ENCODE results near the gene RUFY1.

RUFY1 gene

GRCh38 chr5:179504191-179504590 is 46.2 kb upstream of the RUFY1 start:
- H2AFZ ChIP-seq (ENCODE audit: low read length): peak overlapping the region; percentile 27
- peaks cover 0 to 2% of the 10 kb centered on the region in 2 donors for H3K4me1 ChIP-seq (ENCODE audit: control insufficient read depth in 2 of 2, insufficient read depth in 1 of 2, low read depth in 1 of 2, low read length in 2 of 2)
- H4K8ac ChIP-seq (ENCODE audit: low read depth, low read length): no peak overlapping the region
- H3K9me3 ChIP-seq (replicated peaks in 1 of 2; ENCODE audit: control insufficient read depth in 2 of 2, insufficient read depth in 1 of 2, low read depth in 1 of 2, low read length in 2 of 2): no peaks in the 10 kb centered on the region
- H2BK15ac ChIP-seq (ENCODE audit: low read length): no peak overlapping the region
- H2BK5ac ChIP-seq (ENCODE audit: low read length): no peak overlapping the region
- H3K18ac ChIP-seq (ENCODE audit: low read length): no peak overlapping the region
- no peaks in the 10 kb centered on the region for H3K36me3 ChIP-seq (replicated peaks in 1 of 2; ENCODE audit: control insufficient read depth in 2 of 2, insufficient read depth in 2 of 2, low read length in 2 of 2)
- H3K23ac ChIP-seq (ENCODE audit: low read depth, low read length, poor library complexity): no peak overlapping the region
- H3K4me2 ChIP-seq (ENCODE audit: insufficient read depth, low read length, poor library complexity, severe bottlenecking): no peak overlapping the region
- H2BK120ac ChIP-seq (ENCODE audit: low read depth, low read length): no peak overlapping the region
- WGBS, 2 donors (ENCODE audit: extremely low coverage in 2 of 2, insufficient read length in 2 of 2, insufficient replicate concordance in 1 of 2): no CpG with 5 or more reads among the region's 7 CpGs
- H3K4ac ChIP-seq (ENCODE audit: low read length): no peak overlapping the region
- no peak overlapping the region for H4K91ac ChIP-seq (ENCODE audit: low read depth, low read length, poor library complexity)
- H3K4me3 ChIP-seq (ENCODE audit: low read length in 2 of 2): no peak overlapping the region
- no peaks in the 10 kb centered on the region for H3K27me3 ChIP-seq (ENCODE audit: control insufficient read depth in 3 of 3, insufficient read depth in 3 of 3, low read depth in 1 of 3, low read length in 3 of 3)
- H3K9ac ChIP-seq (ENCODE audit: low read depth, low read length, poor library complexity): no peak overlapping the region
- H3K79me1 ChIP-seq (ENCODE audit: low read depth, low read length): no peaks in the 10 kb centered on the region
- no peak overlapping the region for H2BK12ac ChIP-seq (ENCODE audit: low read length)
- H3K14ac ChIP-seq (ENCODE audit: low read length): no peak overlapping the region
- DNase-seq (ENCODE audit: low spot score): no peak
- no peak overlapping the region for H3K27ac ChIP-seq (replicated peaks; ENCODE audit: low read length)
- H2AK5ac ChIP-seq (ENCODE audit: low read depth, low read length): no peak overlapping the region

GRCh38 chr5:179504600-179505396 is 45.6 kb upstream of the RUFY1 start:
- no peak overlapping the region for H3K27ac ChIP-seq (replicated peaks; ENCODE audit: low read length)
- no peaks in the 10 kb centered on the region for H3K27me3 ChIP-seq (ENCODE audit: control insufficient read depth in 3 of 3, insufficient read depth in 3 of 3, low read depth in 1 of 3, low read length in 3 of 3)
- no peak overlapping the region for H3K14ac ChIP-seq (ENCODE audit: low read length)
- no peak overlapping the region for H3K4ac ChIP-seq (ENCODE audit: low read length)
- H3K4me3 ChIP-seq (ENCODE audit: low read length in 2 of 2): no peak overlapping the region
- H3K18ac ChIP-seq (ENCODE audit: low read length): no peak overlapping the region
- H2AFZ ChIP-seq (ENCODE audit: low read length): peak overlapping the region; percentile 27
- H3K4me1 ChIP-seq (ENCODE audit: control insufficient read depth in 2 of 2, insufficient read depth in 1 of 2, low read depth in 1 of 2, low read length in 2 of 2): peaks cover 0 to 3% of the 10 kb centered on the region in 2 donors
- H3K4me2 ChIP-seq (ENCODE audit: insufficient read depth, low read length, poor library complexity, severe bottlenecking): no peak overlapping the region
- no peak overlapping the region for H4K91ac ChIP-seq (ENCODE audit: low read depth, low read length, poor library complexity)
- H2BK12ac ChIP-seq (ENCODE audit: low read length): no peak overlapping the region
- no peak overlapping the region for H2BK5ac ChIP-seq (ENCODE audit: low read length)
- no peak overlapping the region for H2BK15ac ChIP-seq (ENCODE audit: low read length)
- no CpG with 5 or more reads among the region's 17 CpGs for WGBS, 2 donors (ENCODE audit: extremely low coverage in 2 of 2, insufficient read length in 2 of 2, insufficient replicate concordance in 1 of 2)
- H2AK5ac ChIP-seq (ENCODE audit: low read depth, low read length): no peak overlapping the region
- H4K8ac ChIP-seq (ENCODE audit: low read depth, low read length): no peak overlapping the region
- H3K9ac ChIP-seq (ENCODE audit: low read depth, low read length, poor library complexity): no peak overlapping the region
- H2BK120ac ChIP-seq (ENCODE audit: low read depth, low read length): no peak overlapping the region
- no peaks in the 10 kb centered on the region for H3K36me3 ChIP-seq (replicated peaks in 1 of 2; ENCODE audit: control insufficient read depth in 2 of 2, insufficient read depth in 2 of 2, low read length in 2 of 2)
- no peaks in the 10 kb centered on the region for H3K79me1 ChIP-seq (ENCODE audit: low read depth, low read length)
- DNase-seq (ENCODE audit: low spot score): no peak
- no peaks in the 10 kb centered on the region for H3K9me3 ChIP-seq (replicated peaks in 1 of 2; ENCODE audit: control insufficient read depth in 2 of 2, insufficient read depth in 1 of 2, low read depth in 1 of 2, low read length in 2 of 2)
- no peak overlapping the region for H3K23ac ChIP-seq (ENCODE audit: low read depth, low read length, poor library complexity)

GRCh38 chr5:179505636-179506261 is 44.6 kb upstream of the RUFY1 start:
- Histone ChIP-seq H3K4ac (ENCODE audit: low read length) (no peak overlapping the region), H4K8ac (ENCODE audit: low read depth, low read length) (peak overlapping the region; percentile 82), H3K9me3 (replicated peaks in 1 of 2; ENCODE audit: control insufficient read depth in 2 of 2, insufficient read depth in 1 of 2, low read depth in 1 of 2, low read length in 2 of 2) (no peaks in the 10 kb centered on the region), H3K36me3 (replicated peaks in 1 of 2; ENCODE audit: control insufficient read depth in 2 of 2, insufficient read depth in 2 of 2, low read length in 2 of 2) (no peaks in the 10 kb centered on the region), H2BK15ac (ENCODE audit: low read length) (peak overlapping the region; percentile 37), H3K27me3 (ENCODE audit: control insufficient read depth in 3 of 3, insufficient read depth in 3 of 3, low read depth in 1 of 3, low read length in 3 of 3) (no peaks in the 10 kb centered on the region), H4K91ac (ENCODE audit: low read depth, low read length, poor library complexity) (no peak overlapping the region), H2BK5ac (ENCODE audit: low read length) (peak overlapping the region; percentile 11), H2AK5ac (ENCODE audit: low read depth, low read length) (peak overlapping the region; percentile 56), H2BK12ac (ENCODE audit: low read length) (no peak overlapping the region), H3K14ac (ENCODE audit: low read length) (no peak overlapping the region), H3K27ac (replicated peaks; ENCODE audit: low read length) (no peak overlapping the region), H3K23ac (ENCODE audit: low read depth, low read length, poor library complexity) (no peak overlapping the region), H3K4me2 (ENCODE audit: insufficient read depth, low read length, poor library complexity, severe bottlenecking) (no peak overlapping the region), H3K18ac (ENCODE audit: low read length) (peak overlapping the region; percentile 48), H2AFZ (ENCODE audit: low read length) (no peak overlapping the region), H2BK120ac (ENCODE audit: low read depth, low read length) (no peak overlapping the region), H3K4me1 (ENCODE audit: control insufficient read depth in 2 of 2, insufficient read depth in 1 of 2, low read depth in 1 of 2, low read length in 2 of 2) (peaks cover 0 to 3% of the 10 kb centered on the region in 2 donors), H3K79me1 (ENCODE audit: low read depth, low read length) (no peaks in the 10 kb centered on the region), H3K4me3 (ENCODE audit: low read length in 2 of 2) (no peak overlapping the region), H3K9ac (ENCODE audit: low read depth, low read length, poor library complexity) (no peak overlapping the region)
- WGBS, 2 donors (ENCODE audit: extremely low coverage in 2 of 2, insufficient read length in 2 of 2, insufficient replicate concordance in 1 of 2): no CpG with 5 or more reads among the region's 12 CpGs
- DNase-seq (ENCODE audit: low spot score): no peak

- no CpG with 5 or more reads among the region's 4 CpGs for WGBS, 2 donors (ENCODE audit: extremely low coverage in 2 of 2, insufficient read length in 2 of 2, insufficient replicate concordance in 1 of 2)
- no peak for DNase-seq (ENCODE audit: low spot score)
- Histone ChIP-seq H2BK5ac (ENCODE audit: low read length) (no peak overlapping the region), H3K79me1 (ENCODE audit: low read depth, low read length) (no peaks in the 10 kb centered on the region), H3K14ac (ENCODE audit: low read length) (no peak overlapping the region), H3K18ac (ENCODE audit: low read length) (no peak overlapping the region), H2AFZ (ENCODE audit: low read length) (no peak overlapping the region), H4K91ac (ENCODE audit: low read depth, low read length, poor library complexity) (no peak overlapping the region), H3K27ac (replicated peaks; ENCODE audit: low read length) (no peak overlapping the region), H4K8ac (ENCODE audit: low read depth, low read length) (no peak overlapping the region), H3K4me3 (ENCODE audit: low read length in 2 of 2) (no peak overlapping the region), H2AK5ac (ENCODE audit: low read depth, low read length) (no peak overlapping the region), H3K4me2 (ENCODE audit: insufficient read depth, low read length, poor library complexity, severe bottlenecking) (no peak overlapping the region), H3K27me3 (ENCODE audit: control insufficient read depth in 3 of 3, insufficient read depth in 3 of 3, low read depth in 1 of 3, low read length in 3 of 3) (no peaks in the 10 kb centered on the region), H3K4me1 (ENCODE audit: control insufficient read depth in 2 of 2, insufficient read depth in 1 of 2, low read depth in 1 of 2, low read length in 2 of 2) (peaks cover 0 to 3% of the 10 kb centered on the region in 2 donors), H3K36me3 (replicated peaks in 1 of 2; ENCODE audit: control insufficient read depth in 2 of 2, insufficient read depth in 2 of 2, low read length in 2 of 2) (no peaks in the 10 kb centered on the region), H2BK15ac (ENCODE audit: low read length) (no peak overlapping the region), H2BK120ac (ENCODE audit: low read depth, low read length) (no peak overlapping the region), H3K9ac (ENCODE audit: low read depth, low read length, poor library complexity) (no peak overlapping the region), H3K4ac (ENCODE audit: low read length) (no peak overlapping the region), H3K23ac (ENCODE audit: low read depth, low read length, poor library complexity) (no peak overlapping the region), H3K9me3 (replicated peaks in 1 of 2; ENCODE audit: control insufficient read depth in 2 of 2, insufficient read depth in 1 of 2, low read depth in 1 of 2, low read length in 2 of 2) (no peaks in the 10 kb centered on the region), H2BK12ac (ENCODE audit: low read length) (no peak overlapping the region)
These were observed 41.1 kb upstream of the RUFY1 start for GRCh38 chr5:179509239-179509638.

Measured in neuronal stem cell (in vitro differentiated cells).